C1 segment of cervical spinal cord (tissue), 14 donors: ENCODE measurements around the gene ATP5MK.
A peak's percentile ranks its signal among the peaks of the same experiment; 100 is the strongest.
"Not testable (repeated sequence)": the region's sequence is repeated elsewhere in the genome, so short reads cannot be mapped to it uniquely, and the experiment has no call there.

ENCODE experiments used
- DNase-seq, 14 donors: peaks; one replicate each; lab custom pipeline; 2025; lab: John Stamatoyannopoulos, UW

The ATP5MK gene, protein sequence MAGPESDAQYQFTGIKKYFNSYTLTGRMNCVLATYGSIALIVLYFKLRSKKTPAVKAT

DNA sequence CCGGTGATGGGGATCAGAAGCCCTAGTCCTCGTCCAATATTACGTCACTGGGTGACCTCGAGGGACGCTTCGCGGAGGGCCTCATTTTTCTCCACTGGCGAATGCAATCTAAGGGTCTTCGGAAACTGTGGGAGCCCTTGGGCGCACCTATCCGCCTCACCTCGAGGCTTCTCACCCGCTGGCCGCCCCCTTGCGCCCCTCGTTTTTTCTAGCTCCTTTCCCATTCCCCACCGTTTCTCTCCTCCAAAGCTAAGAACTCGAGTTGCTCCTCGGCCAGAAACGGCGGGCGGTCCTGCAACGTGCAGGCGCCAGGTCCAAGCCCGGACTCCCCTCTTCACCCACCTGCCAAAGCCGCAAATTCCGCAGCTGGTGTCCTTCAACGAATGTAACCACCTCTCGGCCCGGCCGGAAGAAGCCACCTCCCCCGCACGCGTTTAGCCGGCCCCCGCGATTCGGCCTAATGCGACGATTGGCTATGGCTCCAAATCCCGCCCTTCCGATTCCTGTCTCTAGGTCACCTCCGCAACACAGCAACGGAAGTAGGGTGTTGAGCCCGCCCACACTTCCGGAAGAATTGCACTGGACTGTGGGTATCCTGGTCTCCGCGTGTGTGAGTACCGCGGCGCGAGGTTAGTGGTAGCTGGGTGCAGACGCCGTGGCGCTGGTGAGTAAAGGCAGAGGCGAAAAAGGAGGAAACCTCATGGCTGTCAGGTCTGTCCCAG is at the start of gene ATP5MK, which contains the start of gene PDCD11:
TSS of gene ATP5MK (minus strand) at position 409 of the 722 bp plus-strand sequence. CDS start 4,018 bp downstream, outside the sequence.
TSS of gene PDCD11 (plus strand) at position 560 of the 722 bp plus-strand sequence. CDS start 1,801 bp downstream, outside the sequence.
- DNase-seq = peak; percentile 50 to 98 (median 94)

DNA sequence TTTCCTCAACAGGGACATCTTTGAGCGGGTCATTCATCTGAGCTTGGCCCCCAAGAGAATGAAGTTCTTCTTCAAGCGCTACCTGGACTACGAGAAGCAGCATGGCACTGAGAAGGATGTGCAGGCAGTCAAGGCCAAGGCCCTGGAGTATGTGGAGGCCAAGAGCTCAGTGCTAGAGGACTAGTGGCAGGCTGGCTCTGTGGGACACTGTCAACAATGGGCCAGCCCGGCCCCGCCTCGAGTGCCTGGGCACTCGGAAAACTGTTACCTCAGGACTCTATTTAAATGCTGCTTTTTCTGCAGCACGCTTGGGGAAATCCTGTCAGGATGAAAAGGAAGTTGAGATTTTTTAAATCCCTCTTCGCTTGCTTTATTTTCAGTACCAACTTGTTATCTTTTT is 49.1 kb upstream of the ATP5MK start:
- DNase-seq = no peak

DNA sequence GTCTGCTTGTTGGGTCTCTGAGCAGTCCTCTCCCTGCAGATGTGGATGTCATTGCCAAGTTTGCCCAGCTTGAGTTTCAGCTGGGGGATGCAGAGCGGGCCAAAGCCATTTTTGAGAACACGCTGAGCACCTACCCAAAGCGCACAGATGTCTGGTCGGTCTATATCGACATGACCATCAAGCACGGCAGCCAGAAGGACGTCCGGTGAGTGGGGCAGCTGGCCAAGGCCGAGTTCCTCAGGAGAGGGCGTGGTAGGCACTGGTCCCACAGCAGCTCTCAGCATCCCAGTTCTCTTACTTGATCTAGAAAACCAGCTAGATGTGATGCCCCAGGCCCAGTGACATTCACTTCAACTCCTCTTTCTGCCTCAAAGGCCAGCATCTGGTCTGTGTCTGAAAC is 48.2 kb upstream of the ATP5MK start:
- DNase-seq = no peak

DNA sequence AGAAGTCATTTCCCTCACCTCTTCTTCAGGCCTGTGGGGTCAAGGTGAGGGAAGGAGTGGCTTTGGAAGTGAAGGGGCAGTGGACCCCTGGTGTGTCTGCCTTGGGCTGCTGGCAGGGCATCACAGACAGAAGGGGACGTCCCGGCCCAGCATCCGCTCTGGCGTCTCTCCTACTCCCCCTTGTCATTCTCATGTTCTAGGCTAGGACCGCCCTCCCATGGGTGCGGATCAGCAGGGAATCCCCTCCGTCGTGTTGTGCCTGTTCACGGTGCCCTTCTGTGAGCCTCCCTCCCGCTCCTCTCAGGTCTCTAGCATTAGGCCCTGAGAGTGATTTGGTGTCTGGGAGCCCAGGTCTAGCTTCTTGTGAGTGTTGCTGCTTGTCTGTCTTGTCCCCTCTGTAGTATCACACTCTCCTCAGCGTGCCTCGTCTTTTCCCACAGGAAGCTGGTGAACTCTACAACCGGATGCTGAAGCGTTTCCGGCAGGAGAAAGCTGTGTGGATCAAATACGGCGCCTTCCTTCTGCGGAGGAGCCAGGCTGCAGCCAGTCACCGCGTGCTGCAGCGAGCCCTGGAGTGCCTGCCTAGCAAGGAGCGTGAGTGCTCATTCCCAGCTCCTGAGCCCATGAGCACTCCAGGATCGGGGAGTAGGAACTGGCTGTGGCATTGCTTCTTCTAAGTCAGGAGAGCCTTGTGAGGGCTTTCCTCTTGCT is 47.4 kb upstream of the ATP5MK start:
- no peak for DNase-seq

DNA sequence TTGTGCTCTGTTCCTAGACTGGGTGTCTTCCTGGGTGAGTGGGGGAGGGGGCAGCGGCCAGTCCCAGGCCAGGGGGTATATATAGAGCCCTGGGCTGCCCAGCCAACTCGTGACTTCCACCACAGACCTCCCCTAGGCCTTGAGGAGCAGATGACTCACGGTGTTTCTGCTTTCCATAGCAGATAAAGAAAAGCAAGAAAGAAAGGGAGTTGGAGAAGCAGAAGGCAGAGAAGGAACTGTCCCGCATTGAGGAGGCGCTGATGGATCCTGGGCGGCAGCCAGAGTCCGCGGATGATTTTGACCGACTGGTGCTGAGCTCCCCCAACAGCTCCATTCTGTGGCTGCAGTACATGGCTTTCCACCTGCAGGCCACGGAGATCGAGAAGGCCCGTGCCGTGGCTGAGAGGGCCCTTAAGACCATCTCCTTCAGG is 45.8 kb upstream of the ATP5MK start:
- DNase-seq = peak in 5 of 14 donors; percentile 8 to 36 (median 12)

DNA sequence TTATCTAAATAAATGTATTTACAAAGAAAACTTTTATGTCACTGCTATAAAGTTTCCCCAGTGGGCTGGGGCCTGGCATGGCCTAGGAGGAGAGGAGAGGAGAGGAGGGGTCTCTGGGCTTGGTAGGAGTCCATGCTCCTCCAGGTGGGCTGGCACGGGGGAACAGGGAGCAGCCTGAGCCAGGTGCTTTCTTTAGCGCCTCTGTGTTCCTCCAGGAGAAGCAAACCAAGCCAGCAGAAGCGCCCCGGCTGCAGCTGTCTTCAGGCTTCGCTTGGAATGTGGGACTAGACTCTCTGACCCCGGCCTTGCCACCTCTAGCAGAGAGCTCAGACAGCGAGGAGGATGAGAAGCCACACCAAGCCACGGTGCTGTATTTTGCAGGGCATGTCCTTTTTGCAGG is 45.3 kb upstream of the ATP5MK start:
- no peak for DNase-seq

DNA sequence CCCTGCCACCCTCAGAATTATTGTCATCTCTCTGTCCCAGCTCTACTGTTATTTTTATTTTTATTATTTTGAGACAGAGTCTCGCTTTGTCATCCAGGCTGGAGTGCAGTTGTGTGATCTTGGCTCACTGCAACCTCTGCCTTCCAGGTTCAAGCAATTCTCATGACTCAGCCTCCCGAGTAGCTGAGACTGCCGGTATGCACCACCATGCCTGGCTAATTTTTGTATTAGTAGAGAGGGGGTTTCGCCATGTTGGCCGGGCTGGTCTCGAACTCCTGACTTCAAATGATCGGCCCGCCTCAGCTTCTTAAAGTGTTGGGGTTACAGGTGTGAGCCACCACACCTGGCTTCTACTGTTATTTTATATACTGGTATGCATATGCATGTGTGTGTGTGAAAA is 44.9 kb upstream of the ATP5MK start:
- DNase-seq = no peak

DNA sequence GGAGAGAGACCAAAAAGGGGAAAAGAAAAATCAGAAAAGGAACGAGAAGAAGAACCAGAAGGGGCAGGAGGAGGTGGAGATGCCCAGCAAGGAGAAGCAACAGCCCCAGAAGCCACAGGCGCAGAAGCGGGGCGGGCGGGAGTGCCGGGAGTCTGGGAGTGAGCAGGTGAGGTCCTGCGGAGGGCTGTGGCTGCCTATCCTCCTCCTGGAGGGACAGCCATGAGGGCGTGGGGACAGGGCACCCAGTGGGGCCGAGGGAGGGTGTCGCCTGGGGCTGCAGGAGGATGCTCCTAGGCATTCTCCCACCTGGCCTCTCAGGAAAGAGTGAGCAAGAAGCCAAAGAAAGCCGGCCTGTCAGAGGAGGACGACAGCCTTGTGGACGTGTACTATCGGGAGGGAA is 44.1 kb upstream of the ATP5MK start:
- no peak for DNase-seq

DNA sequence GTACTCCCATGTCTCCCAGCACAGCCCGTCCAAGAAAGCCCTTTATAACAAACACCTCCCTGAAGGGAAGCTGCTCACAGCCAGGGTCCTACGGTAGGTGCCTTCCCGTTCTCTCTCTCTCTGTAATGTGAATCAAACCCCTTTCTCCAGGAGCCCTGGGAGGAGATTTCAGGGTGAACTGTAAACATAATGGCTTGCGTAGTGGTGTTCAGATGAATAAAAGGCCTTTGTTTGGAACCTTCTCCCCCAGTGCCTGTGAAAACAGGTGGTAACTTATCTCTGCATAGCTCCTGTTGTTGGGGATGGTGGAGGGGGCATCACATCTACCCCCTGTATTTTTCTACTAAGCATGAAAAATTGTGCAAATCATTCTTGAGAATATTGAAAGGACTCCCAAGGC is 43.5 kb upstream of the ATP5MK start:
- no peak for DNase-seq

DNA sequence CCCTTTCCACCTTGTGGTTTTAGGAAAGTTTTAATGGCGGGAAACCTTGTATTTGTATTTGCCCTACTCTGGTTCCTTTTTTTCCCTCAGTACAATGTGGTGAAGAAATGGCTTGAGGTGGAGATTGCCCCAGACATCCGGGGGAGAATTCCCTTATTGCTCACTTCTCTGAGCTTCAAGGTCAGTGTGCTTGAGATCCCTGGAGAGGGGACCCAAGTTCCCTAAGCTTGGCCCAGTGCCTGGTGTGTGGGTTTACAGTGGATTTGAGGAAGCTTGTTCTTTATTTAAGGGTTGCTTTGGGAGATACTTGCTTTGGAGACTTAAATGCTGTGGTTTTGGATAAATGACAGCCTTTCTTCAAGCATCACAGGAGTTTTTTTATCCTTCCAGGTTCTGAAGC is 37.6 kb upstream of the ATP5MK start:
- no peak for DNase-seq

DNA sequence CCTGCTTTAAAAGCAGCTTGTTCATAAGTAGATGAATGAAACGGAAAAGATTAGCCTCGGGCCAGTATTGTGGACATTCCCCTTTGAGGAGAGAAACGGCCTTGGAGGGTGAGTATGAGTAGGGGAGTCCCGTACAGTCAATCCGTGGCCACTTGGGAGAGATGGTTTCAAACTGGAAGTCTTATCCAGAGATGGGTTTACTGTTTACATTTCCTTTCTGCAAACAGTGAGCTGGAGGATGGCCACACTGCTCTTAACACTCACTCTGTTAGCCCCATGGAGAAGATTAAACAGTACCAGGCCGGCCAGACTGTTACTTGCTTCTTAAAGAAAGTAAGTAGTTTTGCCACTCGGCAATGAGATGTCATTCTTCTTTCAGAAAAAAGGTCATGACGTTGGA is 35.6 kb upstream of the ATP5MK start:
- DNase-seq = no peak

DNA sequence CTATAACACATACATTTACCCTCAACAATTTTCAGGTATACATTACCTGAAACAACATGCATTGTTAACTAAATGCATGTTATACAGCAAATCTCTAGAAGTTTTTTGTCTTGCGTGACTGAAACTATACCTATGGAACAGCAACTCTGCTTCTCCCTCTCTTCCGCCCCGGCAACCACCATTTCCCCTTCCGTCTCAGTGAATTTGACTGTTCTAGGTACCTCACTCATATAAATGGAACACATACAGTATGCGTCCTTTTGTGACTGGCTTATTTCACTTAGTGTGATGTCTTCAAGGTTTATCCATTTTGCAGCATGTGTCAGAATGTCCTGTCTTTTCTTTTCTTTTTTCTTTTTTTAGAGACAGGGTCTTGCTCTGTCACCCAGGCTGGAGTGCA is 33.4 kb upstream of the ATP5MK start:
- no peak for DNase-seq

DNA sequence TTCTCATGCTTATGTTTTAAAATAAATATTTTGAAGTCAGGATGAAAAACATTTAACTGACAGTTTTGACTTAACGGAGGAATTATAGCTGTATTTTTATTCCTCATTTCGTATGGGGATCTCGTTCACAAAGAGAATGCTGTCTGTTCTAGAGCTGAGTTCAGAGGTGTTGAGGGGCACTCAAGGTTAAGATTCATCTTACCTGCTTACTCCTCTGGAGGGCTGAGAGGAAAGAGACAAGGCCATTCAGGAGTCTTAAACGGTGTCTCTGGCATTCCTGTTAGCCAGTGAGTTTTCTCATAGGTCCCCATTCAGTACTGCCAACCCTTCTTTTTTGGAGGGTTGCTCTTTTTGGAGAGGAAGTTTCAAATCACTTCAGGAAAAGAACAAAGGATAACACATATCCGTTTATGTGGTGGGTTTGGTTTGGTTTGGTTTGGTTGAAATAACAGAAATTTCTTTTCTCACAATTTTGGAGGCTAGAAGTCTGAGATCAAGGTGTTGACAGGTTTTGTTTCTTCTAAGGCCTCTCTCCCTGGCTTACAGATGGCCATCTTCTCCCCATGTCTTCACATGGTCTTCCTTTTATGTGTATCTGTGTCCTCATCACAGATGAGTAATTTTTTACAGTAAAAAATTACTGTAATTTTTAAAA is 32.8 kb upstream of the ATP5MK start:
- no peak for DNase-seq

DNA sequence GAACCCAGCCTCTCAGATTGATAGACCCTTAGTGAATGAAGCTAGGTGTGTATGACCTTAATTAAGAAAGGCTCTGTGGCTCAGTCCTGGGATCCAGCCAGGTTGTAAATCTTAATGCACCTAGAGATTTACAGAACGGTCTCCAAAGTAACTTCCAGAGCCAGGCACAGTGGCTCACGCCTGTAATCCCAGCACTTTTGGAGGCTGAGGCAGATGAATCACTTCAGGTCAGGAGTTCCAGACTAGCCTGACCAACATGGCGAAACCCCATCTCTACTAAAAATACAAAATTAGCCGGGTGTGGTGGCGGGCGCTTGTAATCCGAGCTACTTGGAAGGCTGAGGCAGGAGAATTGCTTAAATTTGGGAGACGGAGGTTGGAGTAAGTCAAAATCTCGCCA is 31.6 kb upstream of the ATP5MK start:
- DNase-seq = no peak

DNA sequence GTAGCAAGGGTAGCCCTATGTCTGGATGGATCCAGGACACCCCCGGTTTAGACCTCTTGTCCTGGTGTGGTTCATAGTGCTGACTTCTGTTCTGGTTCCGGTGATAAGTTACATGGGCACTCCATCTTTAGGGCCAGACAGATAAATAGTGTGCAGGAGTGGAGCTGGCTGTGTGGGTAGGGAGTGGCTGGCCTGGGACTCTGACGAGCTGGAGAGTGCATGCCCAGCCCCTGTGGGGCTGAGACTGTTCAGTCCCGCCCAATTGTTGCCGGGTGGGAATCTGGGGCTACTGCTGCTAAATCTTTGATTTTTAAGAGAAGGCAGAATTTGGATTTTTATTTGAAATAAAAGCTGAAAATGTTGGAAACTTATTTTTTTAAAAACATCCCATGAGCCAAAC is 27.5 kb upstream of the ATP5MK start:
- no peak for DNase-seq

DNA sequence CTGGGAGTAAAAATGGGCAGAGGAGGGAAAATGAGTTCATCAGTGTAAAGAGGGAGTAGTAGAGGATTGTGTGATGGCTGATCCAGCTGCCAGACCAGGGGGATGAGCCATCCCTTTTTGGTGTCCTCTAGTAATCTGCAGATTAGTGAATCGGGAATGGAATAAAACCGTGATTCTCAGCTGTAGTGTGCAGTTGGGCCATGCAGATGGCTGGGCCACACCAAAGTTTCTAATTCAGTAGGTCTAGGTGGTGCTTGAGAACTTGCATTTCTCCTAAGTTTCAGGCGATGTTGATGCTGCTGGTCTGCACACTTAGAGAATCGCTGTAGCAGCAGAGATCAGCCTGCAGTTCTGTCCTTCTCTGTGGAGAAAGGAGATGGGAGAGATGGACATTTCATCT is 22.8 kb upstream of the ATP5MK start:
- DNase-seq = no peak

DNA sequence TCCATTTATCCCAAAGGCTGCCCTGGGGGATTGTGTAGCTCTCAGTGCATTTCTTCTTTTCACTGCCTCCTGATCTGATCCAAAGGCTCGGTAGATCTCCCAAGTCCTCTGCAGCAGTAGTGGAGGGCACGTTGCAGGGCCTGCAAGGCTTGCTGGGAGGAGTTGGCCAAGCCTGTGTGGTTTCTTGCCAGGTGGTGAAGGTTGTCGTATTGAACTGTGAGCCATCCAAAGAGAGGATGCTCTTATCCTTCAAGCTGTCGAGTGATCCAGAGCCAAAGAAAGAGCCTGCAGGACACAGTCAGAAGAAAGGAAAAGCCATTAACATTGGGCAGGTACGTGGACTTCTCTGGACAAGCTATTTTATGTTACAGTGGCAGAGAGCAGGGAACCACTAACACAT is 21.3 kb upstream of the ATP5MK start:
- peak in 1 of 14 donors; percentile 84 for DNase-seq

DNA sequence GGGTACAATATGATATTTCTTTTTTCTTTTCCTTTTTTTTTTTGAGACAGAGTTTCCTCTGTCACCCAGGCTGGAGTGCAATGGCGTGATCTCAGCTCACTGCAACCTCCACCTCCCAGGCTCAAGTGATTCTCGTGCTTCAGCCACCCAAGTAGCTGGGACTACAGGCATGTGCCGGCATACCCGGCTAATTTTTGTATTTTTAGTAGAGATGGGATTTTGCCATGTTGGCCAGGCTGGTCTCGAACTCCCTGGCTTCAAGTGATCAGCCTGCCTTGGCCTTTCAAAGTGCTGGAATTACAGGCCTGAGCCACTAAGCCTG is 20.8 kb upstream of the ATP5MK start:
- DNase-seq = not testable (repeated sequence)

DNA sequence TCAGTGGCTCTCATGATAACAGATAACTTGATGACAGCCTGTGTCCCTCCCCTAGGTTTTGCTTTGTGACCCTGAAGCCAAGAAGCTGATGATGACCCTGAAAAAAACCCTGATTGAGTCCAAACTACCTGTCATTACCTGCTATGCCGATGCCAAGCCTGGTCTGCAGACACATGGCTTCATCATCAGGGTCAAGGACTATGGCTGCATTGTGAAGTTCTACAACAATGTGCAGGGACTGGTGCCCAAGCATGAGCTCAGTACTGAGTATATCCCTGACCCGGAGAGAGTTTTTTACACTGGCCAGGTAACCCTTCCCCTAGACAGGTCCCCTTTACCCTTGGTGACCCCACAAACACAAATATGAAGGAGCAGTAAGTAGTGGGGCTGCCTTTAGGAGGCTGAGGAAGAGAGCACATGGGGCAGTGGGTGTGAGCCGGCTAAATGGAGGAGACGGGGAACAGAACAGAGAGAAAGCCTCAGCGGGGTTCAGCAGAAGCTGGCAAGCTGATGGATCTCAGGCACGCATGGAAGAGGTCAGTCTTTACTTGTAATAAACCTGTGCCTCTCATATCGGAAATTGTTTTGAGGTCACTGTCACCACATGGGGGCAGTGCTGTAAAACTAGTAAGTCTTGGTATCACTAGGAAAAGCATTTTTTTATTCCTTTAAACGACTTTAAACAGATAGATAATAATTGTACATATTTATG is 20.3 kb upstream of the ATP5MK start:
- DNase-seq = peak in 7 of 14 donors; percentile 3 to 56 (median 6)

DNA sequence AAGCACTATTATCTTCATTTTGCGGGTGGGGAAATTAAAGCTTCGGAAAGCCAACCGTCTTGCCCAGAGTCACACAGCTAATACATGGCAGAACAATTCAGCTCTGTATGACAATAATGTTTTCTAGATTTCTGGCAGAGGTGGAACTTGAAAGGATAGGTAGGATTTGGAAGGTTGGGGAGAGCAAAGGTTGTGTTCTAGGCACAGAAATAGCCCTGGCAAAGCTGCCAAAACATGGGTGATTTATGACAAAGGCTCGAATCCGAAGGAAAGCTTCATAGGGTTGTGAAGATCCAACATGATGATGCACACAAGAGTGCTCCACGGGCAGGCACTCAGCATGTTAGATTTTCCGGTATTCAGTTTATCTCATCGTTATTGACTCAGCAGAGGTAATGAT is 19.3 kb upstream of the ATP5MK start:
- DNase-seq = no peak

DNA sequence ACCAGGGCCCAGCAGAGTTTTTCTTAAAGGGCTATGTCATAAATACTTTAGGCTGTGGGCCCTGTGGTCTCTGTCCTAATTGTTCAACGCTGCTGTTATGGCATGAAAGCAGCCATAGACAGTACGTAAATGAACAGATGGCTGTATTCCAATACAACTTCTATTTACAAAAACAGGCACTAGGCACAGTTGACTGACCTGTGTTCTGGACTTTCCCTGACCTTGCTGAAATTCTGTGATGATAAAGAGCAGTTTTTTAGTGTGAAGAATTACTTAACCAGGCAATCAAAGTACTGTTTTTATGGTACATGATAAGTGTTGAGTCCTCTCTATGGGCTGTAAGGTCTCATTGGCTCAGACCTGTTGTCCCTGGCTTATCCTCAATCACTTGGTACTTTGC is 17.3 kb upstream of the ATP5MK start:
- DNase-seq = no peak
